Measurements from ENCODE around the gene ZNF853.

ZNF853 gene

GRCh38 chr7:6615723-6616555, 529 bp downstream of the ZNF853 start:
- TF ChIP-seq TARDBP (IDR thresholded peaks at IDR 0.05) (no peak), FOXK2 (IDR thresholded peaks at IDR 0.05) (no peak), SUZ12 (IDR thresholded peaks at IDR 0.05) (no peak), ARNT (IDR thresholded peaks at IDR 0.05) (no peak), LEF1 (IDR thresholded peaks at IDR 0.05; ENCODE audit: borderline replicate concordance) (no peak), ELF4 (IDR thresholded peaks at IDR 0.05) (no peak), NFRKB (IDR thresholded peaks at IDR 0.05) (no peak), ZNF384 (IDR thresholded peaks at IDR 0.05) (no peak), CTBP1 (IDR thresholded peaks at IDR 0.05; ENCODE audit: borderline replicate concordance) (no peak), SP1 (IDR thresholded peaks at IDR 0.05) (no peak), PKNOX1 (IDR thresholded peaks at IDR 0.05) (no peak), HDGF (IDR thresholded peaks at IDR 0.05; ENCODE audit: borderline replicate concordance) (no peak), BHLHE40 (IDR thresholded peaks at IDR 0.05; ENCODE audit: borderline replicate concordance) (no peak), FOXM1 (IDR thresholded peaks at IDR 0.05; ENCODE audit: borderline replicate concordance) (no peak), L3MBTL2 (conservative IDR thresholded peaks at IDR 0.05) (no peak), FOXA1 (IDR thresholded peaks at IDR 0.05) (no peak)
- DNase-seq (ENCODE audit: extremely low spot score): no peak
- ChIA-PET POLR2A (interaction anchor here (1.5 kb wide), 1 partner anchor 9 kb away, joined by 4 read pairs; no protein-coding TSS in a partner anchor), CTCF (no interaction called here)

GRCh38 chr7:6616854-6617643, 1.6 kb downstream of the ZNF853 start:
- TF ChIP-seq ZNF384 (IDR thresholded peaks at IDR 0.05) (no peak), LEF1 (IDR thresholded peaks at IDR 0.05; ENCODE audit: borderline replicate concordance) (no peak), CTBP1 (IDR thresholded peaks at IDR 0.05; ENCODE audit: borderline replicate concordance) (no peak), HDGF (IDR thresholded peaks at IDR 0.05; ENCODE audit: borderline replicate concordance) (no peak), FOXA1 (IDR thresholded peaks at IDR 0.05) (no peak), L3MBTL2 (conservative IDR thresholded peaks at IDR 0.05) (no peak), SUZ12 (IDR thresholded peaks at IDR 0.05) (no peak), PKNOX1 (IDR thresholded peaks at IDR 0.05) (no peak)
- no peak for DNase-seq (ENCODE audit: extremely low spot score)
- ChIA-PET POLR2A (interaction anchor here (1.5 kb wide), 1 partner anchor 8 kb away, joined by 4 read pairs; no protein-coding TSS in a partner anchor), CTCF (no interaction called here)

- POLR2A ChIA-PET: no interaction called here
- no peak for DNase-seq (ENCODE audit: extremely low spot score)
- CTCF ChIA-PET: no interaction called here
- TF ChIP-seq ELF4 (IDR thresholded peaks at IDR 0.05): no peak
These were observed 3.2 kb downstream of the ZNF853 start for GRCh38 chr7:6618621-6619020.

GRCh38 chr7:6619961-6620360, 4.6 kb downstream of the ZNF853 start:
- no peak for TF ChIP-seq HDGF (IDR thresholded peaks at IDR 0.05; ENCODE audit: borderline replicate concordance)
- no peak for TF ChIP-seq FOXA1 (IDR thresholded peaks at IDR 0.05)
- no peak for TF ChIP-seq SUZ12 (IDR thresholded peaks at IDR 0.05)
- no peak for TF ChIP-seq FOXK2 (IDR thresholded peaks at IDR 0.05)
- TF ChIP-seq BHLHE40 (IDR thresholded peaks at IDR 0.05; ENCODE audit: borderline replicate concordance): no peak
- no peak for TF ChIP-seq ELF4 (IDR thresholded peaks at IDR 0.05)
- no peak for TF ChIP-seq L3MBTL2 (conservative IDR thresholded peaks at IDR 0.05)
- no peak for TF ChIP-seq FOXM1 (IDR thresholded peaks at IDR 0.05; ENCODE audit: borderline replicate concordance)
- DNase-seq (ENCODE audit: extremely low spot score): no peak
- ChIA-PET POLR2A (no interaction called here), CTCF (no interaction called here)

GRCh38 chr7:6621195-6622133, 6.1 kb downstream of the ZNF853 start:
- no peak for TF ChIP-seq SP1 (IDR thresholded peaks at IDR 0.05)
- TF ChIP-seq TARDBP (IDR thresholded peaks at IDR 0.05): no peak
- no peak for TF ChIP-seq ARNT (IDR thresholded peaks at IDR 0.05)
- no peak for TF ChIP-seq PKNOX1 (IDR thresholded peaks at IDR 0.05)
- no peak for TF ChIP-seq FOXA1 (IDR thresholded peaks at IDR 0.05)
- no peak for TF ChIP-seq LEF1 (IDR thresholded peaks at IDR 0.05; ENCODE audit: borderline replicate concordance)
- no peak for TF ChIP-seq FOXK2 (IDR thresholded peaks at IDR 0.05)
- no peak for TF ChIP-seq L3MBTL2 (conservative IDR thresholded peaks at IDR 0.05)
- TF ChIP-seq SUZ12 (IDR thresholded peaks at IDR 0.05): no peak
- POLR2A ChIA-PET: interaction anchor here (3.5 kb wide), 1 partner anchor 15 kb away, joined by 11 read pairs; the partner anchor contains the start of gene ZNF316
- no peak for DNase-seq (ENCODE audit: extremely low spot score)
- CTCF ChIA-PET: interaction anchor here (0.9 kb wide), 2 partner anchors 9 to 11 kb away, joined by 3 read pairs; no protein-coding TSS in a partner anchor

Measured in HEK293T (cell line).